Stimulated activated CD4-positive, alpha-beta T cell treated with anti-CD3 and anti-CD28 coated beads, Interleukin-1b, Interleukin-23, amount 100 ng/mL, for 24 hours (primary cell): ENCODE data around the gene COBL.

ENCODE experiments used
- DNase-seq, 4 experiments: peaks; one replicate each; pipeline ENCODE4 v3.0.0-alpha.2; 2020; ENCODE audit warnings: low read depth in 4 of 4, low spot score in 1 of 4

Gene COBL

GRCh38 chr7:51328351-51328801, 11.8 kb upstream of the COBL start:
- no peak for DNase-seq

- DNase-seq = no peak
Observed at GRCh38 chr7:51327287-51327717, 10.7 kb upstream of the COBL start.

- no peak for DNase-seq
Observed at GRCh38 chr7:51326656-51327286, 10.2 kb upstream of the COBL start.

- DNase-seq = no peak
Observed at GRCh38 chr7:51325908-51326307, 9.3 kb upstream of the COBL start.

GRCh38 chr7:51325261-51325676, 8.7 kb upstream of the COBL start:
- no peak for DNase-seq

GRCh38 chr7:51324206-51324898, 7.7 kb upstream of the COBL start:
- DNase-seq = no peak

- no peak for DNase-seq
Observed at GRCh38 chr7:51321961-51322515, 5.4 kb upstream of the COBL start.

GRCh38 chr7:51318886-51319579, 2.4 kb upstream of the COBL start:
- DNase-seq = no peak

GRCh38 chr7:51318001-51318400, 1.4 kb upstream of the COBL start:
- no peak for DNase-seq

GRCh38 chr7:51317582-51317910, 937 bp upstream of the COBL start:
- DNase-seq = no peak

GRCh38 chr7:51316262-51316665, 345 bp downstream of the COBL start:
- DNase-seq = no peak

- DNase-seq = no peak
Observed at GRCh38 chr7:51315393-51316261, 982 bp downstream of the COBL start.

GRCh38 chr7:51314726-51315125, 1.9 kb downstream of the COBL start:
- no peak for DNase-seq

- no peak for DNase-seq
Observed at GRCh38 chr7:51313738-51314425, 2.7 kb downstream of the COBL start.

GRCh38 chr7:51312951-51313737, 3.5 kb downstream of the COBL start:
- no peak for DNase-seq

GRCh38 chr7:51311166-51311565, 5.4 kb downstream of the COBL start:
- no peak for DNase-seq

GRCh38 chr7:51310131-51310583, 6.5 kb downstream of the COBL start:
- no peak for DNase-seq

GRCh38 chr7:51309361-51310130, 7.1 kb downstream of the COBL start:
- DNase-seq = no peak

GRCh38 chr7:51308696-51309095, 7.9 kb downstream of the COBL start:
- no peak for DNase-seq
